K562 (cell line): ENCODE measurements around the gene SCAMP3. TPM values are rescaled to one million over a fixed set of nuclear protein-coding genes. Genes with fewer than 3 reads are reported as not detected.
A peak's percentile ranks its signal among the peaks of the same experiment; 100 is the strongest.

Experiments used
- CBX1 ChIP-seq: sonication (generic); IDR thresholded peaks from 2 replicates; pipeline ENCODE4 v1.6.1; 2016; ENCODE audit warnings: antibody characterized with exemption, low read depth, mild to moderate bottlenecking
- CCAR2 ChIP-seq: fragments of 200-400 bp; formaldehyde crosslinking; IDR thresholded peaks from 2 replicates; pipeline ENCODE4 v1.6.1; 2017; ENCODE audit warnings: mild to moderate bottlenecking, low read depth, low read length
- CREBBP ChIP-seq: IDR thresholded peaks from one replicate; pipeline ENCODE4 v1.6.1; 2012; ENCODE audit warnings: low read depth, mild to moderate bottlenecking, control low read depth, inconsistent platforms, low read length
- FOXK2 ChIP-seq, 2 experiments: fragments of 450-650 bp; IDR thresholded peaks in 1 of 2; conservative IDR thresholded peaks in 1 of 2; 2 replicates each; pipeline ENCODE4 v1.6.1; 2016; ENCODE audit warnings: low read depth in 2 of 2, mild to moderate bottlenecking in 1 of 2
- GTF3C2 ChIP-seq: IDR thresholded peaks from 3 replicates; pipeline ENCODE4 v1.6.1; 2011; ENCODE audit warnings: borderline replicate concordance, mild to moderate bottlenecking, moderate library complexity; ENCODE audit not compliant: insufficient read length; ENCODE audit errors: extremely low read depth
- ILF3 ChIP-seq: fragments of 450-650 bp; IDR thresholded peaks from 2 replicates; pipeline ENCODE4 v1.6.1; 2018; ENCODE audit warnings: antibody characterized with exemption, mild to moderate bottlenecking, moderate library complexity, borderline replicate concordance
- REST ChIP-seq, 2 experiments: fragments of 450-650 bp; formaldehyde crosslinking in 1 of 2; IDR thresholded peaks; 2 replicates each; pipeline versions ENCODE4 v1.4.0 to v1.6.1; 2014 to 2020; ENCODE audit warnings: mild to moderate bottlenecking in 2 of 2, borderline replicate concordance in 1 of 2, low read depth in 1 of 2
- polyA plus RNA-seq, 8 experiments: library from polyadenylated mRNA; depleted of rRNA in 4 of 8; stranded (reverse) in 5 of 8; unstranded in 3 of 8; fragments of >200 nt; fragmentation: Nextera tagmentation in 2 of 8; fragmentation: Illumina TruSeq in 1 of 8; extraction: Ambion mirVana in 2 of 8; extraction: Trizol in 1 of 8; gene quantifications; 2 replicates each; pipeline versions ENCODE4 v1.2.1 to v1.2.3, GENCODE V29; 2011 to 2014; ENCODE audit warnings: inconsistent platforms in 1 of 8, missing spikeins in 1 of 8
- total RNA-seq, 7 experiments: library from RNA; depleted of rRNA in 6 of 7; stranded (reverse); fragments of >200 nt in 6 of 7; fragmentation: Illumina TruSeq in 2 of 7; extraction: Trizol in 2 of 7; gene quantifications; 2 replicates each; pipeline versions ENCODE4 v1.2.1 to v1.2.3, GENCODE V29; 2011 to 2021; ENCODE audit warnings: low replicate concordance in 1 of 7
- TF ChIP-seq, protein P1 (sequence below): fragments of 250-450 bp; sonication (Bioruptor Pico); IDR thresholded peaks from 2 replicates; pipeline ENCODE4 v1.4.0; 2020

SCAMP3 gene
- total and polyA plus RNA-seq, 9 of the 15 experiments (the other 6 are each of a cell fraction or from before 2014, with no cell fraction given), result 14.2 to 131 (median 86.1) TPM

DNA sequence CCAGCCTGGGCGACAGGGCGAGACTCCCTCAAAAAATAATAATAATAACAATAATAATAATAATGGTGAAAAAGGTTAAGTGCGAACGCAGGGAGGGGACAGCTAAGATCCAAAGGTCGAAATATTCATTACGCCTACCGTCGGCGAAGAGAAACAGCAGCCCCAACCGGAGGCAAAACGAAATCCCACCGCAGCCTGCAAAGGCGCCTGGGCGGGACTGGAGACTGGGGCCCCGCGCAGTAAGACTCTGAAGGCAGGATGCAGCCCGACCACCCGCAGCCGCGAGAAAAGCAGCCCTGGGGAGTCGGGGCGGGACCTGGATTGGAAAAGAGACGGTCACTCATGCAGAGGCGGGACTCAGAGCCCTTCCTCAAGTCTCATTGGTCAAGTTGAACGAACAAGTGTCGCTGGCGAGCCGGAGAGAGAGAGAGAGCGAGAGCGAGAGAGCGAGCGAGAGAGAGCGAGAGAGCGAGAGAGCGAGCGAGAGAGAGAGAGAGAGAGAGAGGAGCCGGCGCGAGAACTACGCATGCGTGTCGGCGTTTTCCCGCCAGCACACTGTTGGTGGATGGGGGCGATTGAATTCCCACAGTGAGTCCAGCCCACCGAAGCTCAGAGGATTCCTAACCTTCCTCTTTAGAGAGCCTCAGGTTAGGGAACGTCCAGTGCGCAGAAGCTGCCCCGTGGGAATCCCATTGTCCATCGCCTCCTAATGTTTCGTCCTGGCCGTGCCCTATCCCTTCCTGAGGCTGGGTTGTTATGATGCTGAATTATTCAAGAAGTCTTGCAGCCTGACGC lies 17.6 kb downstream of the SCAMP3 start (continued):
- TF ChIP-seq REST (IDR thresholded peaks at IDR 0.05; ENCODE audit: borderline replicate concordance), result 0 out of 2 replicates have a peak, but pooled peaks have one; percentile 4
- TF ChIP-seq REST (CRISPR knock-in tag; IDR thresholded peaks at IDR 0.05; ENCODE audit: low read depth), result peak; percentile 84
- TF ChIP-seq CCAR2, result peak; percentile 99
- no peak for TF ChIP-seq CREBBP
- TF ChIP-seq, protein P1, sequence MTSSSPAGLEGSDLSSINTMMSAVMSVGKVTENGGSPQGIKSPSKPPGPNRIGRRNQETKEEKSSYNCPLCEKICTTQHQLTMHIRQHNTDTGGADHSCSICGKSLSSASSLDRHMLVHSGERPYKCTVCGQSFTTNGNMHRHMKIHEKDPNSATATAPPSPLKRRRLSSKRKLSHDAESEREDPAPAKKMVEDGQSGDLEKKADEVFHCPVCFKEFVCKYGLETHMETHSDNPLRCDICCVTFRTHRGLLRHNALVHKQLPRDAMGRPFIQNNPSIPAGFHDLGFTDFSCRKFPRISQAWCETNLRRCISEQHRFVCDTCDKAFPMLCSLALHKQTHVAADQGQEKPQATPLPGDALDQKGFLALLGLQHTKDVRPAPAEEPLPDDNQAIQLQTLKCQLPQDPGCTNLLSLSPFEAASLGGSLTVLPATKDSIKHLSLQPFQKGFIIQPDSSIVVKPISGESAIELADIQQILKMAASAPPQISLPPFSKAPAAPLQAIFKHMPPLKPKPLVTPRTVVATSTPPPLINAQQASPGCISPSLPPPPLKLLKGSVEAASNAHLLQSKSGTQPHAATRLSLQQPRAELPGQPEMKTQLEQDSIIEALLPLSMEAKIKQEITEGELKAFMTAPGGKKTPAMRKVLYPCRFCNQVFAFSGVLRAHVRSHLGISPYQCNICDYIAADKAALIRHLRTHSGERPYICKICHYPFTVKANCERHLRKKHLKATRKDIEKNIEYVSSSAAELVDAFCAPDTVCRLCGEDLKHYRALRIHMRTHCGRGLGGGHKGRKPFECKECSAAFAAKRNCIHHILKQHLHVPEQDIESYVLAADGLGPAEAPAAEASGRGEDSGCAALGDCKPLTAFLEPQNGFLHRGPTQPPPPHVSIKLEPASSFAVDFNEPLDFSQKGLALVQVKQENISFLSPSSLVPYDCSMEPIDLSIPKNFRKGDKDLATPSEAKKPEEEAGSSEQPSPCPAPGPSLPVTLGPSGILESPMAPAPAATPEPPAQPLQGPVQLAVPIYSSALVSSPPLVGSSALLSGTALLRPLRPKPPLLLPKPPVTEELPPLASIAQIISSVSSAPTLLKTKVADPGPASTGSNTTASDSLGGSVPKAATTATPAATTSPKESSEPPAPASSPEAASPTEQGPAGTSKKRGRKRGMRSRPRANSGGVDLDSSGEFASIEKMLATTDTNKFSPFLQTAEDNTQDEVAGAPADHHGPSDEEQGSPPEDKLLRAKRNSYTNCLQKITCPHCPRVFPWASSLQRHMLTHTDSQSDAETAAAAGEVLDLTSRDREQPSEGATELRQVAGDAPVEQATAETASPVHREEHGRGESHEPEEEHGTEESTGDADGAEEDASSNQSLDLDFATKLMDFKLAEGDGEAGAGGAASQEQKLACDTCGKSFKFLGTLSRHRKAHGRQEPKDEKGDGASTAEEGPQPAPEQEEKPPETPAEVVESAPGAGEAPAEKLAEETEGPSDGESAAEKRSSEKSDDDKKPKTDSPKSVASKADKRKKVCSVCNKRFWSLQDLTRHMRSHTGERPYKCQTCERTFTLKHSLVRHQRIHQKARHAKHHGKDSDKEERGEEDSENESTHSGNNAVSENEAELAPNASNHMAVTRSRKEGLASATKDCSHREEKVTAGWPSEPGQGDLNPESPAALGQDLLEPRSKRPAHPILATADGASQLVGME (CRISPR knock-in tag), result peak; percentile 97
- TF ChIP-seq GTF3C2, result peak; percentile 52
- TF ChIP-seq CBX1, result peak; percentile 67; the same call in 1 of the 2 replicates
- TF ChIP-seq ILF3, result no peak
- peak; percentile 84 to 97 for TF ChIP-seq FOXK2 (conservative IDR thresholded peaks at IDR 0.05 in 1 of 2, IDR thresholded peaks at IDR 0.05 in 1 of 2; ENCODE audit: low read depth in 2 of 2)
